HG02759 (cell line): Measurements from ENCODE around the gene MAP7.
A peak's percentile ranks its signal among the peaks of the same experiment; 100 is the strongest.
"Not testable (repeated sequence)": the region's sequence is repeated elsewhere in the genome, so short reads cannot be mapped to it uniquely, and the experiment has no call there.

Source experiments
- ATAC-seq: cut with Tn5 transposase; IDR thresholded peaks from one replicate; pipeline ENCODE4 v1.9.1; 2021; ENCODE audit warnings: mild to moderate bottlenecking, moderate library complexity; ENCODE audit not compliant: unreplicated experiment

Gene MAP7

GRCh38 chr6:136550330-136551071, at the start of gene MAP7:
Gene MAP7 (minus strand): TSS chr6:136550422. CDS start chr6:136550408, 14 bp downstream.
- peak; percentile 79 for ATAC-seq

GRCh38 chr6:136599329-136600011, 49.2 kb upstream of the MAP7 start:
- ATAC-seq: no peak

DNA sequence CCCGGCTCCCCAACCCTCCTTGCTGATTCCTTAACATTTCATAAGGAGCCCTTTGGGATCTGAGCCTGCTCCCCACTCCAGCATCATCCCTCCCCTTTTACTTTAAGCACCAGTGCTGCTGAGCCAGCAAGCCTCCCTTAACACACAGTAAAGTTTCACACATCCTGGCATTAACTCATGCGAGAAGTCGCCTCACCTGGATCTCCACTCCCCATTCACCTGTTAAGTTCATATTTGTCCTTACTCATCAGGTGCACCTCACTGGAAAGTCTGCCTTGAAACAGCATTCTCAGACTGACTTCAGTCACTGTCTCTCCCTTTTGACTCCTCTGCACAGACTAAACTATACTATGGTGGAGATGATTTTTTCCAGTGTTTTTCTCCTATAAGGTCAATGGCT, 47.8 kb upstream of the MAP7 start:
- ATAC-seq: no peak

DNA sequence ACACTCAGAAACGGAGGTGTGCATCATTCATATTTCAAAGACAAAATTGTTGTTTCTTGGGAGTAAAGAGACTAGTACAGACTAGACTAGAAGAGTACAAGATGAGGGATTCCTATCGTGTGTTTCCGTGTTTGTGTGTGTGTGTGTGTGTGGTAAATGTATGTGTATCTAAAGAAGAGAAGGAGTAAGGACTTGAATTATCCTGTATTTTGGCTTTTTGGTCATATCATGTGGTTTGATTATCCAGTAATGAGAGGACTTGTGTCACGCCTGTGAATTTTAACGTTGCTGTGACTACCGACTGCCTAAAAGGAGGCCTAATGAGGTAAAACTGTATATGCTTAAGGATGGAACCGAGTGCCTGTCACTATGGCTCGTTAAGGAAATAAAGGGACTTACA, 44.4 kb upstream of the MAP7 start:
- no peak for ATAC-seq

GRCh38 chr6:136593748-136594490, 43.7 kb upstream of the MAP7 start:
- ATAC-seq: peak; percentile 97

DNA sequence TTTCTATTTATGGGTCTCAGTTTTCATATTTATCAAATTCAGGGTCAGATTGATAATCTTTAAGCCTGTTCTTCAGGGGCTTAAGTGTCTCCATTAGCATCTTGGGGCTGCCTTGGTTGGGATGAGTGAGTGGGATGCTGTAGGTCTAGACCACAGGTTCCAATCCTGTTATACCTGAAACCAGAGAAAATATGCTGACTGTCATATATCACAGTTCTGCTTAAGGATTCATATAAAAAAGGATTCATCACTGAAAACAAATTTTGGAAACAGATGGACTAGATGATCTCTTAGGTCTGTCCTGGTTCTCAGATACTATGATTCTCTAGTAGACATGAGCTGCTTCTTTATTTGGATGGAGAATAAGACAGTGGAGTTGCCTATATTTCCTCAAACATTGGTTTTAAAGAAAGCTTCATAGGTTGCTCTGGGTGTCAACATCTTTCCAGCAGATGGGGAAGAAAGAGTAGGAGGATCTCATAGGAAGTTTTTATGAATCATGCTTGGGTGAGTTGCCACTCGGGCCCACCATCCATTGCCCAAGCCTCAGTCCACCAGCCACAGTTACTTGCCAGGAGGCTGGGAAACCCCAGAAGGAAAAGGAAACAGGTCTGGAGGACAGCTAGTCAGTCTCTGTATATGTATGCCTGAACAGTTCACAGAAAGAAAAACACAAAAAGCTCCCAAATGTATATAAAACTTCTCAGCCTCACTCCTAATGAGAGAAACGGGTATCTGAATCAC, 42.9 kb upstream of the MAP7 start:
- ATAC-seq: no peak

DNA sequence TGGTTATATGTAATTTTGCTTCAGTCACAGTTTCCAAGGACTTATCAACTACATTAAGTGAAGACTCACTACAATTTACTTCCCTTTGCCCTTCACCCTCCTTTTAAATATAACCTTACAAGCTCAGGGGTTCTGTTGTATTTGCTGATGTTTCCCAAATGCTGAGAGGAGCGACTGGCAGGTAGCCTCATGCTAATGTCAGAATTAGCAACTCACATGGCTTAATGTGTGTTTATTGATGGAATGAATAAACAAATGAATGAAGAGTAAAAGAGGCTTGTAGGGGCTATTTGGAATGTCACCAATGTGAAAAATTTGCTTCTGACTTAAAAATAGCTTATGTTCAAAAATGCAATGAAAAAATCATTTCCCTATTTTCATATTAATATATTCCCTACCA, 41.4 kb upstream of the MAP7 start:
- ATAC-seq: no peak

DNA sequence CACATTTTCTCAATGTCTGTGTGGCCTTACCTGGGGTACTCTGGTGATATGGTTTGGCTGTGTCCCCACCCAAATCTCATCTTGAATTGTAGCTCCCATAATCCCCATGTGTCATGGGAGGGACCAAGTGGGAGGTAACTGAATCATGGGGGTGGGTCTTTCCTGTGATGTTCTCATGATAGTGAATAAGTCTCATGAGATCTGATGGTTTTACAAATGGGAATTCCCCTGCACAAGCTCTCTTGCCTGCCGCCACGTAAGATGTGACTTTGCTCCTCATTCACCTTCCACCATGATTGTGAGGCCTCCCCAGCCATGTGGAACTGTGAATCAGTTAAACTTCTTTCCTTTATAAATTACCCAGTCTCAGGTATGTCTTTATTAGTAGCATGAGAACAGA, 40.6 kb upstream of the MAP7 start:
- not testable (repeated sequence) for ATAC-seq

- no peak for ATAC-seq
Measured at GRCh38 chr6:136587527-136587926, 37.3 kb upstream of the MAP7 start.

GRCh38 chr6:136586295-136586694, 36.1 kb upstream of the MAP7 start:
- ATAC-seq: no peak

GRCh38 chr6:136585523-136585922, 35.3 kb upstream of the MAP7 start:
- not testable (repeated sequence) for ATAC-seq

DNA sequence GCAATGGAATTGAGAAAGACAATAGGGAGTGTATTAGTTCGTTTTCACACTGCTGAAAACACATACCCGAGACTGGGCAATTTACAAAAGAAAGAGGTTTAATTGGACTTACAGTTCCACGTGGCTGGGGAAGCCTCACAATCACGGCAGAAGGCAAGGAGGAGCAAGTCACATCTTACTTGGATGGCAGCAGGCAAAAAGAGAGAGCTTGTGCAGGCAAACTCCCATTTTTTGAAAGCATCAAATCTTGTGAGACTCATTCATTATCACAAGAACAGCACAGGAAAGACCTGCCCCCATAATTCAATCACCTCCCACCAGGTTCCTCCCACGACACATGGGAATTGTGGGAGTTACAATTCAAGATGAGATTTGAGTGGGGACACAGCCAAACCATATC, 34.1 kb upstream of the MAP7 start:
- not testable (repeated sequence) for ATAC-seq

- no peak for ATAC-seq
Measured at GRCh38 chr6:136582711-136583471, 32.7 kb upstream of the MAP7 start.

GRCh38 chr6:136579800-136580199, 29.6 kb upstream of the MAP7 start:
- no peak for ATAC-seq

- no peak for ATAC-seq
Measured at GRCh38 chr6:136576821-136577220, 26.6 kb upstream of the MAP7 start.

GRCh38 chr6:136571496-136571895, 21.3 kb upstream of the MAP7 start:
- no peak for ATAC-seq

DNA sequence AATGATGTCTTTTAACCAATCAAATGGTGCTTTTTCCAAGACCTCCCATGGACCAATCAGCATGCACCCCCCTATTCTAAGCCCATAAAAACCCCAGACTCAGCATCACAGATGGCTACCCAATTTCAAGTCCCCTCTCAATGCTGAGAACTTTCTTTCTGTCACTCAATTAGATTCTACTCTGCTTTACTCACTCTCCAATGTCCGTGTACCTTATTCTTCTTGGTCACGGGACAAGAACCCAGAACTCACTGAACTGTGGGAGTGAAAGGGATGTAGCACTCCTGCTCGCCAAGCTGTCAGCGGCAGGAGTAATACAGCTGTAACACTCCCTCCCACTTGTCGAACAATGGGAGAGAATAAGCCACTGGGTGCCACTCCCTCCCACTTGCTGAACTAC, 20.8 kb upstream of the MAP7 start:
- no peak for ATAC-seq

DNA sequence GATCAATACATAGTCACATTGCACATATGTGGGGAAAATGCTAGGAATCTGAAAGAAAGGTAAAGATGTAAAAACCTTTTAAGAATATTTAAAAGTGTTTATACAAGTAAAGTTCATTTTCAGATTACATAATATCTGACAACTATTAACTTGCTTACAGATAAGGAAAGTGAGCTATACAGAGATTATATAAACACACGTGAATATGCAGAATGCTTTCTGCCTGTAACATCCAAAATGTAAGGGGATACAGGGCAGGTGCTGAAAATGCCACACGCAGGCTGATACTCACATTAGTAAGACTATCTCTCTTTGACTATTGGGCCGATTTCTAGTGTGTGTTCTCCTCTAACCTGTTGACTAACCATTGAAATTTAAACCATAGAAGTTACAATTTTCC, 17.9 kb upstream of the MAP7 start:
- ATAC-seq: no peak

DNA sequence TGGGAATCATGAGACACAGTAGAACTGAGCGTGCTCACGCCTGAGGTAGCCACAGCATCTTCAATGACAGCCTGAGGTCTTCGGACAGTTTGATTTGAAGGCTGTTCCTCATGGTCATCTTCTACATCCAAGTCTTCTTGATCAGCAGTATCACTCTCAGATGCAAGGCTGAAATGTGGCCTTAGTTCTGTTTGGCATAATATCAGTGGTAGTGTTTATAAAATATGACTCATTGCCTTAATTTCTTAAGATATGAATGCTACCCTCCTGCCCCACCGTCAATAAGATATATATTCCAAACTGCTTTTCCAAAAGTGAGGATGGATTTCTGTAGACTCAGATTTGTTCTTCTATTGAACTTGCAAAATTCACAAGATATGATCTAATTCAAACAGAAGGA, 17.5 kb upstream of the MAP7 start:
- no peak for ATAC-seq

- no peak for ATAC-seq
Measured at GRCh38 chr6:136566851-136567250, 16.6 kb upstream of the MAP7 start.
